ENCODE measurements around the gene ASB16.
"Not testable (repeated sequence)": the region's sequence is repeated elsewhere in the genome, so short reads cannot be mapped to it uniquely, and the experiment has no call there.

ASB16 gene, protein sequence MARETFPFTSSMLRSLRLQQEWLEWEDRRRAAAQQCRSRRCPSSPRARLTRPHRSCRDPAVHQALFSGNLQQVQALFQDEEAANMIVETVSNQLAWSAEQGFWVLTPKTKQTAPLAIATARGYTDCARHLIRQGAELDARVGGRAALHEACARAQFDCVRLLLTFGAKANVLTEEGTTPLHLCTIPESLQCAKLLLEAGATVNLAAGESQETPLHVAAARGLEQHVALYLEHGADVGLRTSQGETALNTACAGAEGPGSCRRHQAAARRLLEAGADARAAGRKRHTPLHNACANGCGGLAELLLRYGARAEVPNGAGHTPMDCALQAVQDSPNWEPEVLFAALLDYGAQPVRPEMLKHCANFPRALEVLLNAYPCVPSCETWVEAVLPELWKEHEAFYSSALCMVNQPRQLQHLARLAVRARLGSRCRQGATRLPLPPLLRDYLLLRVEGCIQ

GRCh38 chr17:44170499-44171201 is at the start of gene ASB16:
TSS of gene ASB16 (plus strand) at chr17:44170704. CDS start at chr17:44170790, 86 bp downstream.
- no peaks in the 10 kb centered on the region for H3K36me3 ChIP-seq (ENCODE audit: control insufficient read depth, insufficient read depth, low read length)
- peak within 1 kb of the TSS; percentile 62 for H3K4me3 ChIP-seq (ENCODE audit: low read length)
- peaks cover 11% of the 10 kb centered on the region for H3K4me1 ChIP-seq (ENCODE audit: control insufficient read depth, insufficient read depth, low read length)
- peak within 1 kb of the TSS; percentile 83 for H3K27ac ChIP-seq (ENCODE audit: low read depth, low read length)
- H3K9ac ChIP-seq (ENCODE audit: low read length) = peak within 1 kb of the TSS; percentile 24
- no peaks in the 10 kb centered on the region for H3K27me3 ChIP-seq (ENCODE audit: control insufficient read depth, insufficient read depth, low read length)

- Histone ChIP-seq H3K4me3 (ENCODE audit: low read length) (no peak overlapping the region), H3K4me1 (ENCODE audit: control insufficient read depth, insufficient read depth, low read length) (peaks cover 15% of the 10 kb centered on the region), H3K27ac (ENCODE audit: low read depth, low read length) (no peak overlapping the region), H3K27me3 (ENCODE audit: control insufficient read depth, insufficient read depth, low read length) (no peaks in the 10 kb centered on the region), H3K36me3 (ENCODE audit: control insufficient read depth, insufficient read depth, low read length) (no peaks in the 10 kb centered on the region), H3K9ac (ENCODE audit: low read length) (no peak overlapping the region)
These were observed 49.5 kb upstream of the ASB16 start for GRCh38 chr17:44120851-44121605.

GRCh38 chr17:44121997-44122815 is 48.3 kb upstream of the ASB16 start:
- Histone ChIP-seq H3K27me3 (ENCODE audit: control insufficient read depth, insufficient read depth, low read length) (no peaks in the 10 kb centered on the region), H3K36me3 (ENCODE audit: control insufficient read depth, insufficient read depth, low read length) (no peaks in the 10 kb centered on the region), H3K27ac (ENCODE audit: low read depth, low read length) (no peak overlapping the region), H3K4me1 (ENCODE audit: control insufficient read depth, insufficient read depth, low read length) (peaks cover 15% of the 10 kb centered on the region), H3K4me3 (ENCODE audit: low read length) (peak overlapping the region; percentile 92), H3K9ac (ENCODE audit: low read length) (peak overlapping the region; percentile 86)

- H3K27me3 ChIP-seq (ENCODE audit: control insufficient read depth, insufficient read depth, low read length) = no peaks in the 10 kb centered on the region
- H3K27ac ChIP-seq (ENCODE audit: low read depth, low read length) = peak overlapping the region; percentile 72
- H3K4me1 ChIP-seq (ENCODE audit: control insufficient read depth, insufficient read depth, low read length) = peaks cover 15% of the 10 kb centered on the region
- H3K9ac ChIP-seq (ENCODE audit: low read length) = peak overlapping the region; percentile 86
- H3K36me3 ChIP-seq (ENCODE audit: control insufficient read depth, insufficient read depth, low read length) = no peaks in the 10 kb centered on the region
- peak overlapping the region; percentile 92 for H3K4me3 ChIP-seq (ENCODE audit: low read length)
These were observed 47.6 kb upstream of the ASB16 start for GRCh38 chr17:44122816-44123355.

GRCh38 chr17:44123356-44124117 is 47.0 kb upstream of the ASB16 start, which contains the start of gene HDAC5:
TSS of gene HDAC5 (minus strand) at chr17:44123641. CDS start at chr17:44117515, 6,126 bp downstream.
- Histone ChIP-seq H3K4me3 (ENCODE audit: low read length) (peak within 1 kb of the TSS; percentile 92), H3K27me3 (ENCODE audit: control insufficient read depth, insufficient read depth, low read length) (no peaks in the 10 kb centered on the region), H3K36me3 (ENCODE audit: control insufficient read depth, insufficient read depth, low read length) (no peaks in the 10 kb centered on the region), H3K9ac (ENCODE audit: low read length) (peak within 1 kb of the TSS; percentile 86), H3K27ac (ENCODE audit: low read depth, low read length) (peak within 1 kb of the TSS; percentile 93), H3K4me1 (ENCODE audit: control insufficient read depth, insufficient read depth, low read length) (peaks cover 15% of the 10 kb centered on the region)

GRCh38 chr17:44124118-44124438 is 46.4 kb upstream of the ASB16 start:
- Histone ChIP-seq H3K9ac (ENCODE audit: low read length) (peak overlapping the region; percentile 56), H3K4me1 (ENCODE audit: control insufficient read depth, insufficient read depth, low read length) (peaks cover 15% of the 10 kb centered on the region), H3K27ac (ENCODE audit: low read depth, low read length) (peak overlapping the region; percentile 93), H3K36me3 (ENCODE audit: control insufficient read depth, insufficient read depth, low read length) (no peaks in the 10 kb centered on the region), H3K4me3 (ENCODE audit: low read length) (peak overlapping the region; percentile 87), H3K27me3 (ENCODE audit: control insufficient read depth, insufficient read depth, low read length) (no peaks in the 10 kb centered on the region)

DNA sequence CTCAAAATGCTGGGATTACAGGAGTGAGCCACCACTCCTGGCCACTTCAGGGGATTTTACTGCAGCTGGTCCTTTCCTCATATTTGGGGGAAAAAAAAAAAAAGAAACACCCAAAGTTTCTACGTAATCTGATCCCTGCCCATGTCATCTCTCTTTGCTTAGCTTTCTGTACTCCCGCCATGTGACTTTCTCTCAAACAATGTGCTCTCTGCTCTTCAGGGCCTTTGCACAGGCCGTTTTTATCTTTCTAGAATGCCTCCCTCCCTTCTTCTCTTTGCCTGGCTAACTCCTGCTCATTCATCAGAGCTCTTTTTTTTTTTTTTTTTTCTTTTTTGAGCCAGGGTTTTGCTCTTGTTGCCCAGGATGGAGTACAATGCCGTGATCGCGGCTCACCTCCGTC is 42.1 kb upstream of the ASB16 start:
- H3K4me1 ChIP-seq (ENCODE audit: control insufficient read depth, insufficient read depth, low read length) = peaks cover 5% of the 10 kb centered on the region
- no peak overlapping the region for H3K27ac ChIP-seq (ENCODE audit: low read depth, low read length)
- no peak overlapping the region for H3K9ac ChIP-seq (ENCODE audit: low read length)
- H3K4me3 ChIP-seq (ENCODE audit: low read length) = no peak overlapping the region
- no peaks in the 10 kb centered on the region for H3K27me3 ChIP-seq (ENCODE audit: control insufficient read depth, insufficient read depth, low read length)
- H3K36me3 ChIP-seq (ENCODE audit: control insufficient read depth, insufficient read depth, low read length) = no peaks in the 10 kb centered on the region

DNA sequence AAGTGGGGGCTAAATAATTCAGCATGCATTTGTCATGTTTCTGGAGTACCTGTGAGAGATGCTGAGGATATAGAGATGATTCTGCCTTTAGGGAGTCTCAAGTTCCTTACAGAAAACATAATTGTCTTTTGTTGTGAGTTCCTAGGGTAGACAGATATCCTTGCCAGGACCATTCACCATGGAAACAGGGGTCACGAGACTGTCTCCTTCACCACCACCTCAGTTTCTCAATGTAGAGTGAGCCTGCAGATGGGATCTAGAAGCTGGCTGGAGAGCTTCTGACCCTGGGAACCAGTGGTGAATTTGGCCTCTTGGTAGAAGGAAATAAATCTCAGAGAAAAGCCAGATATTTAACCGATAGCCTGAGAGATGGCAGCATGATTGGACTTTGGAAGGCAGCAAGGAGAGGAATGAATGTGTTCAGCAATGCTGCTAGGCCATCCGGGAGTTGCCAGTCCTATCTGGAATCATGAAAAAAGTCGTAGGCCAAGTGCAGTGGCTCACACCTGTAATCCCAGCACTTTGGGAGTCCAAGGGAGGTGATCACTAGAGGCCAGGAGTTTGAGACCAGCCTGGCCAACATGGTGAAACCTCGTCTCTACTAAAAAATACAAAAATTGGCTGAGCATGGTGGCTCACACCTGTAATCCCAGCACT is 39.7 kb upstream of the ASB16 start:
- H3K27me3 ChIP-seq (ENCODE audit: control insufficient read depth, insufficient read depth, low read length) = no peaks in the 10 kb centered on the region
- H3K4me1 ChIP-seq (ENCODE audit: control insufficient read depth, insufficient read depth, low read length) = no peaks in the 10 kb centered on the region
- no peak overlapping the region for H3K4me3 ChIP-seq (ENCODE audit: low read length)
- no peak overlapping the region for H3K27ac ChIP-seq (ENCODE audit: low read depth, low read length)
- no peak overlapping the region for H3K9ac ChIP-seq (ENCODE audit: low read length)
- H3K36me3 ChIP-seq (ENCODE audit: control insufficient read depth, insufficient read depth, low read length) = no peaks in the 10 kb centered on the region

DNA sequence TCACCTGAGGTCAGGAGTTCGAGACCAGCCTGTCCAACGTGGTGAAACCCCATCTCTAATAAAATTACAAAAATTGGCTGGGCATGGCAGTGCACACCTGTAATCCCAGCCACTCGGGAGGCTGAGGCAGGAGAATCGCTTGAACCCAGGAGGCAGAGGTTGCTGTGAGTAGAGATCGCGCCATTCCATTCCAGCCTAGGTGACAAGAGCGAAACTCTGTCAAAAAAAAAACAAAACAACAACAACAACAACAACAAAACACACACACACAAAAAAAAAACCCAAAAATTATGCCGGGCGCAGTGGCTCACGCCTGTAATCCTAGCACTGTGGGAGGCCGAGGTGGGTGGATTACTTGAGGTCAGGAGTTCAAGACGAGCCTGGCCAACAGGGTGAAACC is 39.1 kb upstream of the ASB16 start:
- not testable (repeated sequence) for H3K9ac ChIP-seq (ENCODE audit: low read length); H3K4me1 ChIP-seq (ENCODE audit: control insufficient read depth, insufficient read depth, low read length); H3K27ac ChIP-seq (ENCODE audit: low read depth, low read length); H3K36me3 ChIP-seq (ENCODE audit: control insufficient read depth, insufficient read depth, low read length); H3K27me3 ChIP-seq (ENCODE audit: control insufficient read depth, insufficient read depth, low read length); H3K4me3 ChIP-seq (ENCODE audit: low read length)

DNA sequence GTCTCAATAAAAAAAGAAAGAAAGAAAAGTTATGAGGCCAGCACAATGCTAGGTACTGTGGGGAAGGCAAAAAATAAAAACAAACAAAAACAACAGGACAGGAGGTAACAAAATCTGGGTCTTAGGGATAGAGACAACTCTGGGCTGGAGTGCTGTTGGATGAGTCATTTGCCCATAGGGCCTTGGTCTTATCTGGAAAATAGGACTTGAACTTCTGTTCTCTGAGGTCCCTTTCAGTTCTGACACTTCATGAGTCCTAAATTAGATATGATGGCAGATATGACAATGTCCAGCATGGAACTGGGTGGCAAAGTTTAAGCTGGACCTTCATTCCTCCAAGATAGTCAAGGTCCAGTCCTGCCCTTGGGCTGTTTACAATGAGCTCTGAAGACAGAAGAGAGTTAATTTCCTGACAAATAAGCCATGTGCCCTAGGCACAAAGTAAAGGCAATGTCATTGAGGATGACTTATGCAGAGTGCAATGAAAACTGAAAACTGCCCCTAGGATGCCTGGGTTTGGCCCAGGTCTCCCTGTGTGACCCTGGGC is 38.2 kb upstream of the ASB16 start:
- no peaks in the 10 kb centered on the region for H3K27me3 ChIP-seq (ENCODE audit: control insufficient read depth, insufficient read depth, low read length)

More for the DNA sequence above, 38.2 kb upstream of the ASB16 start:
- H3K27ac ChIP-seq (ENCODE audit: low read depth, low read length) = no peak overlapping the region
- H3K36me3 ChIP-seq (ENCODE audit: control insufficient read depth, insufficient read depth, low read length) = no peaks in the 10 kb centered on the region
- no peak overlapping the region for H3K9ac ChIP-seq (ENCODE audit: low read length)
- no peak overlapping the region for H3K4me3 ChIP-seq (ENCODE audit: low read length)
- no peaks in the 10 kb centered on the region for H3K4me1 ChIP-seq (ENCODE audit: control insufficient read depth, insufficient read depth, low read length)
